ENCODE measurements around the gene LIPT2. TPM values are rescaled to one million over a fixed set of nuclear protein-coding genes. Genes with fewer than 3 reads are reported as not detected.
A peak's percentile ranks its signal among the peaks of the same experiment; 100 is the strongest.

LIPT2 gene
- total RNA-seq, 1 experiment from 2014 or later = 8.2 TPM

DNA sequence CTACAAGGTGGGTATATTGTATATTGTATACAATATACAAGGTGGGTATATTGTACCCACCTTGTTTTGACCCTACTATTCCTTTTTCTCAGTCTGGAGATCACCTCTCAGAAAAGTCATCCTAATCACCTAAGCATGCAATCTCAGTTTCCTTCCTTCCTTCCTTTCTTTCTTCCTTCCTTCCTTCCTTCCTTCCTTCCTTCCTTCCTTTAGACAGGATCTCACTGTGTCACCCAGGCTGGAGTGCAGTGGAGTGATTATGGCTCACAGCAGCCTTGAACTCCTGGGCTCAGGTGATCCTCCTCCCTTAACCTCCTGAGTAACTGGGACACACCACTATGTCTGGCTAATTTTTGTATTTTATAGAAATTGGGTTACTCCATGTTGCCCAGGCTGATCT, 25.0 kb downstream of the LIPT2 start:
- Histone ChIP-seq H3K18ac (ENCODE audit: insufficient read length, low read depth, low read length) (no peak overlapping the region), H4K5ac (ENCODE audit: insufficient read length, low read depth, low read length) (no peak overlapping the region), H4K91ac (ENCODE audit: insufficient read length, low read depth, low read length) (no peak overlapping the region), H3K56ac (ENCODE audit: insufficient read length, low read depth, low read length) (no peak overlapping the region), H4K20me1 (ENCODE audit: control insufficient read depth, insufficient read depth, insufficient read length) (no peaks in the 10 kb centered on the region), H2BK5ac (ENCODE audit: insufficient read length, low read length) (no peak overlapping the region), H3K79me1 (ENCODE audit: insufficient read depth, low read depth, low read length, poor library complexity, severe bottlenecking) (no peaks in the 10 kb centered on the region), H3K4ac (ENCODE audit: low read depth, low read length) (no peak overlapping the region), H2BK20ac (ENCODE audit: low read depth, low read length, poor library complexity, severe bottlenecking) (no peak overlapping the region), H3K27me3 (ENCODE audit: insufficient read depth, low read length) (no peaks in the 10 kb centered on the region), H2AK5ac (ENCODE audit: insufficient read length, low read length) (no peak overlapping the region), H3K27ac (ENCODE audit: insufficient read length, low read depth, low read length) (no peak overlapping the region), H3K9me3 (ENCODE audit: control insufficient read depth, low read depth, low read length) (no peaks in the 10 kb centered on the region), H2BK15ac (ENCODE audit: low read depth, low read length) (no peak overlapping the region), H2AFZ (ENCODE audit: low read length) (no peak overlapping the region), H3T11ph (ENCODE audit: low read length) (no peak overlapping the region), H4K8ac (replicated peaks; ENCODE audit: insufficient read length, low read depth, low read length) (no peak overlapping the region), H2BK120ac (ENCODE audit: low read depth, low read length, poor library complexity, severe bottlenecking) (no peak overlapping the region), H3K23me2 (ENCODE audit: insufficient read length, low read depth, low read length, poor library complexity, severe bottlenecking) (peaks cover 3% of the 10 kb centered on the region), H3K9ac (ENCODE audit: extremely low read depth, insufficient read length, low read length) (no peak overlapping the region), H3K23ac (ENCODE audit: insufficient read length, low read depth, low read length) (no peak overlapping the region), H3K4me1 (ENCODE audit: insufficient read depth, low read length) (peaks cover 4% of the 10 kb centered on the region; the same call in 1 of the 2 replicates), H3K14ac (ENCODE audit: insufficient read depth, low read length) (no peak overlapping the region), H2BK12ac (ENCODE audit: insufficient read length, low read depth, low read length) (no peak overlapping the region), H3K4me2 (ENCODE audit: insufficient read depth, insufficient read length, low read length) (no peak overlapping the region), H3K79me2 (ENCODE audit: insufficient read depth, low read length) (no peaks in the 10 kb centered on the region)
- H3K9me3 Mint-ChIP-seq = no peaks in the 10 kb centered on the region
- H3K27me3 Mint-ChIP-seq (ENCODE audit: low read depth) = peaks cover 22% of the 10 kb centered on the region
- H3K4me3 Mint-ChIP-seq = no peak overlapping the region
- TF ChIP-seq, protein P1, sequence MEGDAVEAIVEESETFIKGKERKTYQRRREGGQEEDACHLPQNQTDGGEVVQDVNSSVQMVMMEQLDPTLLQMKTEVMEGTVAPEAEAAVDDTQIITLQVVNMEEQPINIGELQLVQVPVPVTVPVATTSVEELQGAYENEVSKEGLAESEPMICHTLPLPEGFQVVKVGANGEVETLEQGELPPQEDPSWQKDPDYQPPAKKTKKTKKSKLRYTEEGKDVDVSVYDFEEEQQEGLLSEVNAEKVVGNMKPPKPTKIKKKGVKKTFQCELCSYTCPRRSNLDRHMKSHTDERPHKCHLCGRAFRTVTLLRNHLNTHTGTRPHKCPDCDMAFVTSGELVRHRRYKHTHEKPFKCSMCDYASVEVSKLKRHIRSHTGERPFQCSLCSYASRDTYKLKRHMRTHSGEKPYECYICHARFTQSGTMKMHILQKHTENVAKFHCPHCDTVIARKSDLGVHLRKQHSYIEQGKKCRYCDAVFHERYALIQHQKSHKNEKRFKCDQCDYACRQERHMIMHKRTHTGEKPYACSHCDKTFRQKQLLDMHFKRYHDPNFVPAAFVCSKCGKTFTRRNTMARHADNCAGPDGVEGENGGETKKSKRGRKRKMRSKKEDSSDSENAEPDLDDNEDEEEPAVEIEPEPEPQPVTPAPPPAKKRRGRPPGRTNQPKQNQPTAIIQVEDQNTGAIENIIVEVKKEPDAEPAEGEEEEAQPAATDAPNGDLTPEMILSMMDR (conservative IDR thresholded peaks at IDR 0.05) = no peak
- H3K4me1 Mint-ChIP-seq = peaks cover 12 to 24% of the 10 kb centered on the region in 2 experiments
- DNase-seq = no peak
- peak overlapping the region in 1 of 3 experiments; percentile 66; a peak in 1 of 7 replicates for H3K27ac Mint-ChIP-seq
- no peaks in the 10 kb centered on the region; a peak in 2 of 7 replicates for H3K36me3 Mint-ChIP-seq (ENCODE audit: insufficient read depth in 1 of 3, low read depth in 3 of 3)

Data from H9 (cell line).